ENCODE measurements around the gene ATP6V0A4. TPM values are rescaled to one million over a fixed set of nuclear protein-coding genes. Genes with fewer than 3 reads are reported as not detected.
"Not testable (repeated sequence)": the region's sequence is repeated elsewhere in the genome, so short reads cannot be mapped to it uniquely, and the experiment has no call there.

ATP6V0A4 gene
- total RNA-seq, 1 donor from 2014 or later = 0.88 TPM

DNA sequence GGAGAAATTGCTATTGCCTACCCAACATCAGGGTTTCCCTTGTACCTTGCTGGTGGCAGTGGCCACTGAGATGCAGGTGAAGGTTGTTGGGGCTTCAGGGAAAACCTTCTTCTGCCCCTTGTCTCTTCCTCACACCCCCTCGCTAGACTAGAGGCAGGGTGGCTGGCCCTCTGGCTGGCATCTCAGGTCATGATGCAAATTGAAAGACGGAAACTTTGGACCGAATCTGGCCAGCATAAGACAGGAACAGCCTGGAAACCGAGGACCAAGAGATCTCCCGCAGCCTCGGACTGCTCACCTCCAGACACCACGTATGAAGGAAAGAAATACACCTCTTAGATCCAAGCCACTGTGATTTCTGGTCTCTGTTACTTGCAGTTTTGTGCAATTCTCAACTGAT is 99.7 kb downstream of the ATP6V0A4 start:
- Histone ChIP-seq H3K27me3 (ENCODE audit: control insufficient read depth, insufficient read depth, low read length) (no peaks in the 10 kb centered on the region), H3K36me3 (ENCODE audit: control insufficient read depth, insufficient read depth, low read length) (no peaks in the 10 kb centered on the region), H3K4me3 (ENCODE audit: low read depth, low read length) (no peak overlapping the region)
- TF ChIP-seq, protein P1, sequence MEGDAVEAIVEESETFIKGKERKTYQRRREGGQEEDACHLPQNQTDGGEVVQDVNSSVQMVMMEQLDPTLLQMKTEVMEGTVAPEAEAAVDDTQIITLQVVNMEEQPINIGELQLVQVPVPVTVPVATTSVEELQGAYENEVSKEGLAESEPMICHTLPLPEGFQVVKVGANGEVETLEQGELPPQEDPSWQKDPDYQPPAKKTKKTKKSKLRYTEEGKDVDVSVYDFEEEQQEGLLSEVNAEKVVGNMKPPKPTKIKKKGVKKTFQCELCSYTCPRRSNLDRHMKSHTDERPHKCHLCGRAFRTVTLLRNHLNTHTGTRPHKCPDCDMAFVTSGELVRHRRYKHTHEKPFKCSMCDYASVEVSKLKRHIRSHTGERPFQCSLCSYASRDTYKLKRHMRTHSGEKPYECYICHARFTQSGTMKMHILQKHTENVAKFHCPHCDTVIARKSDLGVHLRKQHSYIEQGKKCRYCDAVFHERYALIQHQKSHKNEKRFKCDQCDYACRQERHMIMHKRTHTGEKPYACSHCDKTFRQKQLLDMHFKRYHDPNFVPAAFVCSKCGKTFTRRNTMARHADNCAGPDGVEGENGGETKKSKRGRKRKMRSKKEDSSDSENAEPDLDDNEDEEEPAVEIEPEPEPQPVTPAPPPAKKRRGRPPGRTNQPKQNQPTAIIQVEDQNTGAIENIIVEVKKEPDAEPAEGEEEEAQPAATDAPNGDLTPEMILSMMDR (IDR thresholded peaks at IDR 0.05; ENCODE audit: insufficient read depth, low read length, poor library complexity, severe bottlenecking) = no peak
- DNase-seq (ENCODE audit: low read depth) = no peak

DNA sequence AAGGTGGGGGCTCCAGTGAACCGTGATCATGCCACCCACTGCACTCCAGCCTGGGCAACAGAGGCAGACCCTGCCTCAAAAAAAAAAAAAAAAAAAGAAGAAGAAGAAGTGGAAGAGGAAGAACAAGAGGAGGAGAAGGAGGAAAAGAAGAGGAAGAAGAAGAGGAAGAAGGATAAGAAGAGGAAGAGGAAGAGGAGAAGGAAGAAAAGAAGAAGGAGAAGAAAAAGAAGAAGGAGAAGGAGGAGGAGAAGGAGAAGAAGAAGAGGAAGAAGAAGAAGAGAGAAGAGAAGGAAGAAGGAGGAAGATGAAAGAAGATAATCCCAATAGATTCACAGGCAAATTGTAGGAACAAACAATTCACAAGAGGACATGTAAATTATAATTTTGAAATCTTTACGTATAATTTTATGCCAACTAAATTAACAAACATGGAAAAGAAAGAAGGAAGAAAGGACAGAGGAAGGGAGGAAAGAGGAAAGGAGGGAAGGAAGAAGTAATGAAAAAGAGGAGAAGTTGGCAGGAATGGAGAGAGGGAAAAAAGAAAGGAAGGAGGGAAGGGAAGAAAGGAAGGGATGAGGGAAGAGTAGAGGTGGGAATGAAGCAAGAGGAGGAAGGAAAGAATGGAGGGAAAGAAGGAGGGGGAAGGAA is 100.3 kb downstream of the ATP6V0A4 start:
- no peak for DNase-seq (ENCODE audit: low read depth)
- TF ChIP-seq, protein P1 (IDR thresholded peaks at IDR 0.05; ENCODE audit: insufficient read depth, low read length, poor library complexity, severe bottlenecking) = no peak
- Histone ChIP-seq H3K27me3 (ENCODE audit: control insufficient read depth, insufficient read depth, low read length) (no peaks in the 10 kb centered on the region), H3K36me3 (ENCODE audit: control insufficient read depth, insufficient read depth, low read length) (no peaks in the 10 kb centered on the region), H3K4me3 (ENCODE audit: low read depth, low read length) (no peak overlapping the region)

DNA sequence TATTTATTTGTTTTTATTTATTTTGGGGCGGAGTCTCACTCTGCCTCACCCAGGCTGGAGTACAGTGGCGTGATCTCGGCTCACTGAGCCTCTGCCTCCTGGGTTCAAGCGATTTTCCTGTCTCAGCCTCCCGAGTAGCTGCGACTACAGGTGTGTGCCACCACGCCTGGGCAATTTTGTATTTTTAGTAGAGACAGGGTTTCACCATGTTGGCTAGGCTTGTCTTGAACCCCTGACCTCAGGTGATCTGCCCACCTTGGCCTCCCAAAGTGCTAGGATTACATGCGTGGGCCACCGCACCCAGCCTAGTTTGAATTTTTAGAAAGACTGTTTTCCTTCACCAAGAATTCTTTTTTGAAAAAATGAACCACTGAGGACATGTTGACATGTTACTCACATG is 102.2 kb downstream of the ATP6V0A4 start:
- H3K4me3 ChIP-seq (ENCODE audit: low read depth, low read length); DNase-seq (ENCODE audit: low read depth); H3K27me3 ChIP-seq (ENCODE audit: control insufficient read depth, insufficient read depth, low read length); H3K36me3 ChIP-seq (ENCODE audit: control insufficient read depth, insufficient read depth, low read length): not testable (repeated sequence)

DNA sequence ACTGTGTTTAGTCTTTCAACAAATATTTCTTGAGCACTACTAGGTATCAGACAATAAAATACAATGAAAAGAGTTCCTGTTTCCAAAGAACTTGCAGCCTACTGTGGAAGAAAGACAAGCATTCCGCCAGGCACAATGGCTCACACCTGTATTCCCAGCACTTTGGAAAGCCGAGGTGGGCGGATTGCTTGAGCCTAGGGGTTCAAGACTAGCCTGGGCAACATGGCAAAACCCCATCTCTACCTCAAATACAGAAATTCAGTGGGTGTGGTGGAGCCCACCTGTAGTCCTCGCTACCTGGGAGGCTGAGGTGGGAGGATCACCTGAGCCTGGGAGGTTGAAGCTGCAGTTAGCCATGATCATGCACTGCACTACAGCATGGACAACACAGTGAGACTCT is 102.9 kb downstream of the ATP6V0A4 start:
- Histone ChIP-seq H3K4me3 (ENCODE audit: low read depth, low read length) (no peak overlapping the region), H3K27me3 (ENCODE audit: control insufficient read depth, insufficient read depth, low read length) (no peaks in the 10 kb centered on the region), H3K36me3 (ENCODE audit: control insufficient read depth, insufficient read depth, low read length) (no peaks in the 10 kb centered on the region)
- no peak for DNase-seq (ENCODE audit: low read depth)
- TF ChIP-seq, protein P1 (IDR thresholded peaks at IDR 0.05; ENCODE audit: insufficient read depth, low read length, poor library complexity, severe bottlenecking) = no peak

DNA sequence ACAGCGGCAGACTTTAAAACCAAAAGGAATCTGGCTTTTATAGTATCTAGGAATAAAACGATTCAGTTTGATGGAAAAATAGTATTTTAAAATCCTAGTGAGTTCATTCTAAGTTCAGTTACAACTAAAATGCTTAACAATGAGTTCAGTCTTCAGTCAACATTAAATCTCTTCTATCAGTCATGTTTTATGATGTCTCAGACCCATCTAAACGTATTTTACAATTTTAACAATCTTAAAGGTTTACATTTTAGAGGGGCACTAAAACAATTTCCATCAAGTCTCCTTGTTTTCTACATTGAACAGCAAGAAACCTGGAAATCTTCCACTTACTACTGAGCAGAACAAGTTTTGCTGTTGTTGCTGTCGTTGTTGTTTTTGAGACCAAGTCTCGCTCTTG is 106.8 kb downstream of the ATP6V0A4 start:
- no peak overlapping the region for H3K4me3 ChIP-seq (ENCODE audit: low read depth, low read length)
- TF ChIP-seq, protein P1 (IDR thresholded peaks at IDR 0.05; ENCODE audit: insufficient read depth, low read length, poor library complexity, severe bottlenecking) = no peak
- no peaks in the 10 kb centered on the region for H3K36me3 ChIP-seq (ENCODE audit: control insufficient read depth, insufficient read depth, low read length)
- no peaks in the 10 kb centered on the region for H3K27me3 ChIP-seq (ENCODE audit: control insufficient read depth, insufficient read depth, low read length)
- DNase-seq (ENCODE audit: low read depth) = no peak

DNA sequence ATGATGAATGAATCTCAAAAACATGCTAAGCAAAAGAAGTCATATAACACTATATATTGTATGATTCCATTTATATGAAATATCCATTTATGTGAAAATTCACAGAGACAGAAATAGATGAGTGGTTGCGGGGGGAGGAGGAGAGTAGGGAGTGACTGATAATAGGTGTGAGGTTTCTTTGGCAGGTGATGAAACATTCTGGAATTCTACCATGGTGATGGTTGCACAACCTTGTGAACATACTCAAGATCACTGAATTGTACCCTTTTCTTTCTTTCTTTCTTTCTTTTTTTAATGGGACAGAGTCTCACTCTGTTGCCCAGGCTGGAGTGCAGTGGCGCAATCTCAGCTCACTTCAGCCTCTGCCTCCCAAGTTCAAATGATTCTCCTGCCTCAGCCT is 107.5 kb downstream of the ATP6V0A4 start:
- Histone ChIP-seq H3K36me3 (ENCODE audit: control insufficient read depth, insufficient read depth, low read length) (no peaks in the 10 kb centered on the region), H3K4me3 (ENCODE audit: low read depth, low read length) (no peak overlapping the region), H3K27me3 (ENCODE audit: control insufficient read depth, insufficient read depth, low read length) (no peaks in the 10 kb centered on the region)
- no peak for DNase-seq (ENCODE audit: low read depth)
- TF ChIP-seq, protein P1 (IDR thresholded peaks at IDR 0.05; ENCODE audit: insufficient read depth, low read length, poor library complexity, severe bottlenecking) = no peak

DNA sequence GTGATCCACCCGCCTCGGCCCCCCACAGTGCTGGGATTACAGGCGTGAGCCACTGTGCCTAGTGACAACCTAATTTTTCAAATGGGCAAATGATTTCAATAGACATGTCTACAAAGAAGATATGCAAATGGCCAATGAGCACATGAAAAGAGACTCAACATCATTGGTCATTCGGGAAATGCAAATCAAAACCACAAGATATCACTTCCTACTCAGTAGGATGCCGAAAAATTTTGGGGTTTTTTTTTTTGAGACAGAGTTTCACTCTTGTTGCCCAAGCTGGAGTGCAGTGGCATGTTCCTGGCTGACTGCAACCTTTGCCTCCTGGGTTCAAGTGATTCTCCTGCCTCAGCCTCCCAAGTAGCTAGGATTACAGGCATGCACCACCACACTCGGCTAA is 110.0 kb downstream of the ATP6V0A4 start:
- H3K27me3 ChIP-seq (ENCODE audit: control insufficient read depth, insufficient read depth, low read length); H3K4me3 ChIP-seq (ENCODE audit: low read depth, low read length); DNase-seq (ENCODE audit: low read depth); H3K36me3 ChIP-seq (ENCODE audit: control insufficient read depth, insufficient read depth, low read length): not testable (repeated sequence)

Measured in kidney epithelial cell (primary cell).